SK-N-SH (cell line): ENCODE measurements around the gene B3GNT3.

Experiments used
- CTCF ChIP-seq: fragments of 200-600 bp; sonication (generic); IDR thresholded peaks from 2 replicates; pipeline ENCODE4 v1.6.1; 2017; ENCODE audit warnings: antibody characterized with exemption, mild to moderate bottlenecking, moderate library complexity
- FOXJ3 ChIP-seq: sonication (generic); formaldehyde crosslinking; IDR thresholded peaks from 2 replicates; pipeline ENCODE4 v1.5.1; 2020; ENCODE audit warnings: mild to moderate bottlenecking, missing genetic modification reagents
- USF2 ChIP-seq: fragments of 150-350 bp; IDR thresholded peaks from 2 replicates; pipeline ENCODE4 v1.6.1; 2017; ENCODE audit warnings: antibody characterized with exemption, low read length, low read depth, borderline replicate concordance
- YY1 ChIP-seq: IDR thresholded peaks from 2 replicates; pipeline ENCODE4 v1.4.0; 2012; ENCODE audit warnings: low read depth, mild to moderate bottlenecking

GRCh38 chr19:17757125-17757524 is 37.8 kb upstream of the B3GNT3 start:
- no peak for TF ChIP-seq YY1
- no peak for TF ChIP-seq CTCF
- TF ChIP-seq FOXJ3 (CRISPR knock-in tag): no peak
- TF ChIP-seq USF2: no peak
